K562 (cell line): ENCODE results near the gene MYO3B. TPM values are rescaled to one million over a fixed set of nuclear protein-coding genes. Genes with fewer than 3 reads are reported as not detected.
A peak's percentile ranks its signal among the peaks of the same experiment; 100 is the strongest.

ENCODE experiments used
- ETV1 ChIP-seq: fragments of 450-650 bp; conservative IDR thresholded peaks from 2 replicates; pipeline ENCODE4 v1.6.1; 2016; ENCODE audit warnings: missing genetic modification characterization, control low read depth, low read depth, missing compliant biosample characterization
- MEF2D ChIP-seq: conservative IDR thresholded peaks from 2 replicates; pipeline ENCODE4 v1.6.1; 2016; ENCODE audit warnings: low read depth, missing genetic modification characterization, missing compliant biosample characterization
- NFIC ChIP-seq: fragments of 450-650 bp; IDR thresholded peaks from 2 replicates; pipeline ENCODE4 v1.6.1; 2017; ENCODE audit warnings: mild to moderate bottlenecking, inconsistent platforms
- POLR2H ChIP-seq: IDR thresholded peaks from 2 replicates; pipeline ENCODE4 v1.6.1; 2016; ENCODE audit warnings: missing genetic modification characterization, low read depth, mild to moderate bottlenecking, control low read depth, missing compliant biosample characterization, moderate library complexity
- RAD51 ChIP-seq: fragments of 450-650 bp; IDR thresholded peaks from 2 replicates; pipeline ENCODE4 v1.7.1; 2016; ENCODE audit warnings: low read depth, mild to moderate bottlenecking, borderline replicate concordance
- TRIM28 ChIP-seq: fragments of 450-650 bp; IDR thresholded peaks from 2 replicates; pipeline ENCODE4 v1.6.1; 2017
- ZNF165 ChIP-seq: fragments of 250-450 bp; sonication (Bioruptor Pico); IDR thresholded peaks from 2 replicates; pipeline ENCODE4 v1.4.0; 2020; ENCODE audit warnings: borderline replicate concordance
- ZNF75A ChIP-seq: fragments of 450-650 bp; formaldehyde crosslinking; IDR thresholded peaks from 2 replicates; pipeline ENCODE4 v1.4.0; 2020; ENCODE audit warnings: mild to moderate bottlenecking
- ZNF830 ChIP-seq: fragments of 250-450 bp; sonication (Bioruptor Pico); IDR thresholded peaks from 2 replicates; pipeline ENCODE4 v1.5.0; 2021; ENCODE audit warnings: mild to moderate bottlenecking
- polyA plus RNA-seq, 8 experiments: library from polyadenylated mRNA; depleted of rRNA in 4 of 8; stranded (reverse) in 5 of 8; unstranded in 3 of 8; fragments of >200 nt; fragmentation: Nextera tagmentation in 2 of 8; fragmentation: Illumina TruSeq in 1 of 8; extraction: Ambion mirVana in 2 of 8; extraction: Trizol in 1 of 8; gene quantifications; 2 replicates each; pipeline versions ENCODE4 v1.2.1 to v1.2.3, GENCODE V29; 2011 to 2014; ENCODE audit warnings: inconsistent platforms in 1 of 8, missing spikeins in 1 of 8
- total RNA-seq, 7 experiments: library from RNA; depleted of rRNA in 6 of 7; stranded (reverse); fragments of >200 nt in 6 of 7; fragmentation: Illumina TruSeq in 2 of 7; extraction: Trizol in 2 of 7; gene quantifications; 2 replicates each; pipeline versions ENCODE4 v1.2.1 to v1.2.3, GENCODE V29; 2011 to 2021; ENCODE audit warnings: low replicate concordance in 1 of 7
- TF ChIP-seq, protein P1 (sequence below): fragments of 250-450 bp; sonication (Bioruptor Pico); IDR thresholded peaks from 2 replicates; pipeline ENCODE4 v1.5.0; 2021; ENCODE audit warnings: mild to moderate bottlenecking, borderline replicate concordance
- TF ChIP-seq, protein P2 (sequence below): fragments of 450-650 bp; IDR thresholded peaks from 2 replicates; pipeline ENCODE4 v1.6.1; 2016; ENCODE audit warnings: mild to moderate bottlenecking
- TF ChIP-seq, protein P3 (sequence below): fragments of 200-800 bp; sonication (Bioruptor generic); IDR thresholded peaks from 2 replicates; pipeline ENCODE4 v1.6.1; 2016; ENCODE audit warnings: missing genetic modification characterization, missing compliant biosample characterization

Gene MYO3B
- total and polyA plus RNA-seq, 9 of the 15 experiments (the other 6 are each of a cell fraction or from before 2014, with no cell fraction given), result 2.7 to 6.5 (median 3.6) TPM

DNA sequence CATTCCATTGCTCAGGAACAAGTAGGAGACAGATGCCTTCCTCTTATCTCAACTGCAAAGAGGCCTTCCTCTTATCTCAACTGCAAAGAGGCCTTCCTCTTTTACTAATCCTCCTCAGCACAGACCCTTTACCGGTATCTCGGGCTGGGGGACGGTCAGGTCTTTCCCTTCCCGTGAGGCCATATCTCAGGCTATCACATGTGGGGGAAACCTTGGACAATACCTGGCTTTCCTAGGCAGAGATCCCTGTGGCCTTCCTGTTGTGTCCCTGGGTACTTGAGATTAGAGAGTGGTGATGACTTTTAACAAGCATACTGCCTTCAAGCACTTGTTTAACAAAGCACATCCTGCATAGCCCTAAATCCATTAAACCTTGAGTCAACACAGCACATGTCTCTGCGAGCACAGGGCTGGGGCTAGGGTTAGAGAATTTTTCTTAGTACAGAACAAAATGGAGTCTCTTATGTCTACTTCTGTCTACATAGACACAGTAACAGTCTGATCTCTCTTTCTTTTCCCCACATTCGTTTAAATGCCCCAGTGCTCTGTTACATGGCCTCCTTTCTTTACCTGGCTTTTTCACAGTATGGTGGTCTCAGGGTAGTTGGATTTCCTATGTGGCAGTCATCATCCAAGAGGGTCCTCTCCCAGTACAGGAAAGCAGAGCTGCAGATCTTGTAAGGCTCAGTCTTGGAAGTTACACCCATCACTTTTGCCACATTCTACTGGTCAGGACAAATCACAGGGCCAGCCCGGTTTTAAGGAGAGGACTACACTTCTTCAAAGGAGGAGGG lies 86.0 kb downstream of the MYO3B start (continued):
- TF ChIP-seq, protein P1, sequence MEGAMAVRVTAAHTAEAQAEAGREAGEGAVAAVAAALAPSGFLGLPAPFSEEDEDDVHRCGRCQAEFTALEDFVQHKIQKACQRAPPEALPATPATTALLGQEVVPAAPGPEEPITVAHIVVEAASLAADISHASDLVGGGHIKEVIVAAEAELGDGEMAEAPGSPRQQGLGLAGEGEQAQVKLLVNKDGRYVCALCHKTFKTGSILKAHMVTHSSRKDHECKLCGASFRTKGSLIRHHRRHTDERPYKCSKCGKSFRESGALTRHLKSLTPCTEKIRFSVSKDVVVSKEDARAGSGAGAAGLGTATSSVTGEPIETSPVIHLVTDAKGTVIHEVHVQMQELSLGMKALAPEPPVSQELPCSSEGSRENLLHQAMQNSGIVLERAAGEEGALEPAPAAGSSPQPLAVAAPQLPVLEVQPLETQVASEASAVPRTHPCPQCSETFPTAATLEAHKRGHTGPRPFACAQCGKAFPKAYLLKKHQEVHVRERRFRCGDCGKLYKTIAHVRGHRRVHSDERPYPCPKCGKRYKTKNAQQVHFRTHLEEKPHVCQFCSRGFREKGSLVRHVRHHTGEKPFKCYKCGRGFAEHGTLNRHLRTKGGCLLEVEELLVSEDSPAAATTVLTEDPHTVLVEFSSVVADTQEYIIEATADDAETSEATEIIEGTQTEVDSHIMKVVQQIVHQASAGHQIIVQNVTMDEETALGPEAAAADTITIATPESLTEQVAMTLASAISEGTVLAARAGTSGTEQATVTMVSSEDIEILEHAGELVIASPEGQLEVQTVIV (CRISPR knock-in tag), result peak; percentile 88
- TF ChIP-seq ZNF75A (CRISPR knock-in tag), result peak; percentile 82
- TF ChIP-seq, protein P2, sequence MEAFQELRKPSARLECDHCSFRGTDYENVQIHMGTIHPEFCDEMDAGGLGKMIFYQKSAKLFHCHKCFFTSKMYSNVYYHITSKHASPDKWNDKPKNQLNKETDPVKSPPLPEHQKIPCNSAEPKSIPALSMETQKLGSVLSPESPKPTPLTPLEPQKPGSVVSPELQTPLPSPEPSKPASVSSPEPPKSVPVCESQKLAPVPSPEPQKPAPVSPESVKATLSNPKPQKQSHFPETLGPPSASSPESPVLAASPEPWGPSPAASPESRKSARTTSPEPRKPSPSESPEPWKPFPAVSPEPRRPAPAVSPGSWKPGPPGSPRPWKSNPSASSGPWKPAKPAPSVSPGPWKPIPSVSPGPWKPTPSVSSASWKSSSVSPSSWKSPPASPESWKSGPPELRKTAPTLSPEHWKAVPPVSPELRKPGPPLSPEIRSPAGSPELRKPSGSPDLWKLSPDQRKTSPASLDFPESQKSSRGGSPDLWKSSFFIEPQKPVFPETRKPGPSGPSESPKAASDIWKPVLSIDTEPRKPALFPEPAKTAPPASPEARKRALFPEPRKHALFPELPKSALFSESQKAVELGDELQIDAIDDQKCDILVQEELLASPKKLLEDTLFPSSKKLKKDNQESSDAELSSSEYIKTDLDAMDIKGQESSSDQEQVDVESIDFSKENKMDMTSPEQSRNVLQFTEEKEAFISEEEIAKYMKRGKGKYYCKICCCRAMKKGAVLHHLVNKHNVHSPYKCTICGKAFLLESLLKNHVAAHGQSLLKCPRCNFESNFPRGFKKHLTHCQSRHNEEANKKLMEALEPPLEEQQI, result peak; percentile 100
- peak; percentile 56; the same call in 1 of the 2 replicates for TF ChIP-seq TRIM28
- TF ChIP-seq ZNF165, result peak; percentile 96
- peak; percentile 73; the same call in 1 of the 2 replicates for TF ChIP-seq RAD51
- peak; percentile 98 for TF ChIP-seq ETV1 (tag)
- peak; percentile 98; the same call in 1 of the 2 replicates for TF ChIP-seq ZNF830 (CRISPR knock-in tag)
- peak; percentile 92 for TF ChIP-seq POLR2H (tag)
- TF ChIP-seq, protein P3, sequence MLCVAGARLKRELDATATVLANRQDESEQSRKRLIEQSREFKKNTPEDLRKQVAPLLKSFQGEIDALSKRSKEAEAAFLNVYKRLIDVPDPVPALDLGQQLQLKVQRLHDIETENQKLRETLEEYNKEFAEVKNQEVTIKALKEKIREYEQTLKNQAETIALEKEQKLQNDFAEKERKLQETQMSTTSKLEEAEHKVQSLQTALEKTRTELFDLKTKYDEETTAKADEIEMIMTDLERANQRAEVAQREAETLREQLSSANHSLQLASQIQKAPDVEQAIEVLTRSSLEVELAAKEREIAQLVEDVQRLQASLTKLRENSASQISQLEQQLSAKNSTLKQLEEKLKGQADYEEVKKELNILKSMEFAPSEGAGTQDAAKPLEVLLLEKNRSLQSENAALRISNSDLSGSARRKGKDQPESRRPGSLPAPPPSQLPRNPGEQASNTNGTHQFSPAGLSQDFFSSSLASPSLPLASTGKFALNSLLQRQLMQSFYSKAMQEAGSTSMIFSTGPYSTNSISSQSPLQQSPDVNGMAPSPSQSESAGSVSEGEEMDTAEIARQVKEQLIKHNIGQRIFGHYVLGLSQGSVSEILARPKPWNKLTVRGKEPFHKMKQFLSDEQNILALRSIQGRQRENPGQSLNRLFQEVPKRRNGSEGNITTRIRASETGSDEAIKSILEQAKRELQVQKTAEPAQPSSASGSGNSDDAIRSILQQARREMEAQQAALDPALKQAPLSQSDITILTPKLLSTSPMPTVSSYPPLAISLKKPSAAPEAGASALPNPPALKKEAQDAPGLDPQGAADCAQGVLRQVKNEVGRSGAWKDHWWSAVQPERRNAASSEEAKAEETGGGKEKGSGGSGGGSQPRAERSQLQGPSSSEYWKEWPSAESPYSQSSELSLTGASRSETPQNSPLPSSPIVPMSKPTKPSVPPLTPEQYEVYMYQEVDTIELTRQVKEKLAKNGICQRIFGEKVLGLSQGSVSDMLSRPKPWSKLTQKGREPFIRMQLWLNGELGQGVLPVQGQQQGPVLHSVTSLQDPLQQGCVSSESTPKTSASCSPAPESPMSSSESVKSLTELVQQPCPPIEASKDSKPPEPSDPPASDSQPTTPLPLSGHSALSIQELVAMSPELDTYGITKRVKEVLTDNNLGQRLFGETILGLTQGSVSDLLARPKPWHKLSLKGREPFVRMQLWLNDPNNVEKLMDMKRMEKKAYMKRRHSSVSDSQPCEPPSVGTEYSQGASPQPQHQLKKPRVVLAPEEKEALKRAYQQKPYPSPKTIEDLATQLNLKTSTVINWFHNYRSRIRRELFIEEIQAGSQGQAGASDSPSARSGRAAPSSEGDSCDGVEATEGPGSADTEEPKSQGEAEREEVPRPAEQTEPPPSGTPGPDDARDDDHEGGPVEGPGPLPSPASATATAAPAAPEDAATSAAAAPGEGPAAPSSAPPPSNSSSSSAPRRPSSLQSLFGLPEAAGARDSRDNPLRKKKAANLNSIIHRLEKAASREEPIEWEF (CRISPR knock-in tag), result peak; percentile 90
- peak; percentile 99 for TF ChIP-seq MEF2D (tag)
- TF ChIP-seq NFIC, result peak; percentile 99
